Mesothelial cell of epicardium (in vitro differentiated cells): Measurements from ENCODE around the gene BEND5. TPM values are rescaled to one million over a fixed set of nuclear protein-coding genes. Genes with fewer than 3 reads are reported as not detected.

ENCODE experiments used
- DNase-seq, 2 experiments: peaks; one replicate each; pipeline ENCODE4 v3.0.0; 2021; ENCODE audit warnings: low spot score in 2 of 2; ENCODE audit not compliant: unreplicated experiment in 2 of 2
- H3K27ac Mint-ChIP-seq: 2 replicates; pipeline ENCODE4 v1.8.0; 2021; ENCODE audit warnings: mixed read lengths
- H3K27me3 Mint-ChIP-seq: 2 replicates; pipeline ENCODE4 v1.8.0; 2021; ENCODE audit warnings: low read depth, mixed read lengths
- H3K36me3 Mint-ChIP-seq: 2 replicates; pipeline ENCODE4 v1.8.0; 2021; ENCODE audit warnings: mixed read lengths
- H3K4me1 Mint-ChIP-seq: 2 replicates; pipeline ENCODE4 v1.8.0; 2021; ENCODE audit warnings: mixed read lengths
- H3K4me3 Mint-ChIP-seq: 2 replicates; pipeline ENCODE4 v1.8.0; 2021; ENCODE audit warnings: mild to moderate bottlenecking, moderate library complexity, mixed read lengths
- H3K9me3 Mint-ChIP-seq: 2 replicates; pipeline ENCODE4 v1.8.0; 2021; ENCODE audit warnings: mixed read lengths
- CTCF ChIP-seq: fragments of 200-600 bp; sonication (generic); IDR thresholded peaks from one replicate; pipeline ENCODE4 v1.5.0; 2021; ENCODE audit warnings: antibody characterized with exemption; ENCODE audit not compliant: unreplicated experiment
- total RNA-seq: library from RNA; stranded (reverse); gene quantifications from 3 replicates; pipeline ENCODE4 v1.2.1, GENCODE V29; 2021

BEND5 gene
- total RNA-seq, 1 donor from 2014 or later = 14.8 TPM

DNA sequence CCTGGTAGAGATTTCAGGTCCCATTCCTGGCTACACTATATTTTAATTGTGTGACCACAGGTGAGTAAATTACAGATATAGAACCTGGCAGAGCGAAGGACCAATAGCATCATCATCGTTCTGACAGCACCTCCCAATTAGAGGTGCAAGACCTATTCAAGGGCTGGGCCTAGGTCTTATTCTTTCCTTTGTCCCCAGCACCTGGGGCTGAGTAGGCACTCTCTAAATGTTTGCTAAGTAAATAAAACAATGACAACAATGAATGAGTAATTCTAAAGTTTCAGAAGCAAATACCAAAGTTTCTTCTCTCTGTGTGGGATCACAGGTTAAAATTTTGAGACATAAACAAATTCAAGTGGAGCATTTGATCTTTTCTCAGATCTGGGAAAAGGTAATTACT is 32.7 kb downstream of the BEND5 start:
- Mint-ChIP-seq H3K27ac (no peak overlapping the region), H3K9me3 (no peaks in the 10 kb centered on the region), H3K4me3 (no peak overlapping the region), H3K36me3 (peaks cover 17% of the 10 kb centered on the region), H3K27me3 (no peaks in the 10 kb centered on the region), H3K4me1 (peaks cover 5% of the 10 kb centered on the region)
- TF ChIP-seq CTCF = no peak
- DNase-seq = no peak

DNA sequence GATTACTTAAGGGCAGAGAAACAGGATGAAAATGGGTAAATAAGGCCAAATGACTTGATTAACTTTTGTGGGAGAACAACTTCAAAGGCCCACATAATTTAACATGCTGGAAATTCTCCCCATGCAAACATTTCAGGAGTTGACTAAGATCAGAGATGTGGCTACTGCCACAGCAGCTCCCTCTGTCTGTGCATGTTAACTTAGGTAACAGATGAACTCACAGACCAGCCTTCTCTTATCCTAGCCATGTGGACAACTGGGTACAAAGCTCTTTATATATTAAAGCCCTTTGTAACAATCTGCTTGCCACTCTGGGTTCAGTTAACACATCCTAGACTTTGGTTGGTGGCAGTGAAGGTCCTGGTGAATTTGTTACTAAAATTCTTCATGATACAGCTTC is 33.2 kb downstream of the BEND5 start:
- Mint-ChIP-seq H3K36me3 (peaks cover 19% of the 10 kb centered on the region), H3K27ac (no peak overlapping the region), H3K4me3 (no peak overlapping the region), H3K4me1 (peaks cover 7% of the 10 kb centered on the region), H3K27me3 (no peaks in the 10 kb centered on the region), H3K9me3 (no peaks in the 10 kb centered on the region)
- TF ChIP-seq CTCF = no peak
- DNase-seq = no peak

DNA sequence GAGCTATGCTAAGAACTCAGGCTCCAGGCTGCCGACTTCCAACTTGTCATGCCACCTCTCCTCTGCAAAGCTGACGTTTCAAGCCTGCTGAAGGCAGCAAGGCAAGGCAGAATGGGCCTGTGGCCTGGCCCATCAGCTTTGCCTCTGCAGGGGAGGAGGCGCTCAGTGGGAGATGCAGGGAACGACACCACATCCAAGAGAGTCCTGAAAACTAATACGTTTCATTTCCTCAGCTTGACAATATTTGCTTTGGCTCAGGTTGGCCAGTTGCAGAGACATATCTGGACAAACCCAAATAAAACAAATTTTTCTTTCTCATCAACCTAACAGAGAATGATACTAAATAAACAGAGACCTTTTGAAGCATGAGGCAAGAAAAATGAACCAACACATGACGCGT is 35.3 kb downstream of the BEND5 start:
- H3K4me1 Mint-ChIP-seq = peaks cover 7% of the 10 kb centered on the region
- H3K36me3 Mint-ChIP-seq = peaks cover 35% of the 10 kb centered on the region
- no peak for TF ChIP-seq CTCF
- no peak overlapping the region for H3K4me3 Mint-ChIP-seq
- DNase-seq = no peak
- H3K27ac Mint-ChIP-seq = no peak overlapping the region
- H3K27me3 Mint-ChIP-seq = no peaks in the 10 kb centered on the region
- H3K9me3 Mint-ChIP-seq = no peaks in the 10 kb centered on the region

GRCh38 chr1:48740621-48741020 is 36.1 kb downstream of the BEND5 start:
- DNase-seq = no peak
- Mint-ChIP-seq H3K9me3 (no peaks in the 10 kb centered on the region), H3K4me3 (no peak overlapping the region), H3K36me3 (peaks cover 39% of the 10 kb centered on the region), H3K27ac (no peak overlapping the region), H3K4me1 (peaks cover 7% of the 10 kb centered on the region), H3K27me3 (no peaks in the 10 kb centered on the region)
- no peak for TF ChIP-seq CTCF

DNA sequence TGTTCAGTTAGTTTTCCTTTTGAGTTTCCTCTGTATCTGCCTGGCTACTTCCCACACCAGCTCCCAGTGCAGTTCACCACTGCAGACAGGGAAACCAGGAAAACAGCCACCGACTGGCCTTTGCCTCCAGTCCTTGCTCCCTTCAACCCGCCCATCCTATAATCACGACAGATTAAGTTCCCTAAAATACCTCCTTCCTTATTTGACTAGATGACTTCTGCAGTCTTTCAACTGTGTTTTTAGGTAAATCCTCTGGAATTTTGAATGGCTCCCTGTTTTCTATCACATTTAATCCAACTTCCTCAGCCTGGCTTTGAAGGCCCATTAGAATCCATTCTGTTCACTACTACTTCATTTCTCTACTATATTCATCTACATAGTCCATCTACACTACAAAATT is 37.6 kb downstream of the BEND5 start:
- Mint-ChIP-seq H3K27me3 (no peaks in the 10 kb centered on the region), H3K9me3 (no peaks in the 10 kb centered on the region), H3K4me3 (no peak overlapping the region), H3K27ac (peak overlapping the region; percentile 11), H3K4me1 (peaks cover 7% of the 10 kb centered on the region), H3K36me3 (peaks cover 37% of the 10 kb centered on the region)
- no peak for TF ChIP-seq CTCF
- no peak for DNase-seq

- no peak overlapping the region for H3K4me3 Mint-ChIP-seq
- H3K4me1 Mint-ChIP-seq = peaks cover 7% of the 10 kb centered on the region
- H3K9me3 Mint-ChIP-seq = no peaks in the 10 kb centered on the region
- no peak overlapping the region for H3K27ac Mint-ChIP-seq
- peaks cover 37% of the 10 kb centered on the region for H3K36me3 Mint-ChIP-seq
- H3K27me3 Mint-ChIP-seq = no peaks in the 10 kb centered on the region
- TF ChIP-seq CTCF = no peak
- no peak for DNase-seq
Observed at GRCh38 chr1:48738356-48738755, 38.3 kb downstream of the BEND5 start.
